Glutamatergic neuron (in vitro differentiated cells): ENCODE data around the gene ETV2. TPM values are rescaled to one million over a fixed set of nuclear protein-coding genes. Genes with fewer than 3 reads are reported as not detected.

Experiments
- DNase-seq: peaks from one replicate; pipeline ENCODE4 v3.0.0; 2022
- H3K27ac Mint-ChIP-seq: one replicate; pipeline ENCODE4 v1.8.0; 2020; ENCODE audit warnings: mild to moderate bottlenecking, mixed read lengths, inconsistent platforms; ENCODE audit not compliant: unreplicated experiment
- H3K27me3 Mint-ChIP-seq: one replicate; pipeline ENCODE4 v1.8.0; 2020; ENCODE audit warnings: mild to moderate bottlenecking, moderate library complexity, mixed read lengths, inconsistent platforms; ENCODE audit not compliant: unreplicated experiment
- H3K36me3 Mint-ChIP-seq: one replicate; pipeline ENCODE4 v1.8.0; 2020; ENCODE audit warnings: mild to moderate bottlenecking, mixed read lengths, inconsistent platforms; ENCODE audit not compliant: unreplicated experiment
- H3K4me1 Mint-ChIP-seq: one replicate; pipeline ENCODE4 v1.8.0; 2020; ENCODE audit warnings: mild to moderate bottlenecking, low read depth, mixed read lengths, inconsistent platforms; ENCODE audit not compliant: unreplicated experiment
- H3K4me3 Mint-ChIP-seq: one replicate; pipeline ENCODE4 v1.8.0; 2020; ENCODE audit warnings: mild to moderate bottlenecking, mixed read lengths, inconsistent platforms; ENCODE audit not compliant: unreplicated experiment
- H3K9me3 Mint-ChIP-seq: one replicate; pipeline ENCODE4 v1.8.0; 2020; ENCODE audit warnings: mild to moderate bottlenecking, moderate library complexity, mixed read lengths, inconsistent platforms; ENCODE audit not compliant: unreplicated experiment
- total RNA-seq: library from RNA; stranded (reverse); fragmentation: NEBNext Ultra II Directional; extraction: Animal tissue kit (Norgen Biotek cat#: 25700); gene quantifications from one replicate; pipeline ENCODE4 v1.2.1, GENCODE V29; 2021; ENCODE audit not compliant: unreplicated experiment
- TF ChIP-seq, protein P1 (sequence below): fragments of 200-600 bp; sonication (generic); IDR thresholded peaks from one replicate; pipeline ENCODE4 v1.5.0; 2021; ENCODE audit not compliant: partially characterized antibody, unreplicated experiment

ETV2 gene
- total RNA-seq, 1 donor from 2014 or later: 1.3 TPM

DNA sequence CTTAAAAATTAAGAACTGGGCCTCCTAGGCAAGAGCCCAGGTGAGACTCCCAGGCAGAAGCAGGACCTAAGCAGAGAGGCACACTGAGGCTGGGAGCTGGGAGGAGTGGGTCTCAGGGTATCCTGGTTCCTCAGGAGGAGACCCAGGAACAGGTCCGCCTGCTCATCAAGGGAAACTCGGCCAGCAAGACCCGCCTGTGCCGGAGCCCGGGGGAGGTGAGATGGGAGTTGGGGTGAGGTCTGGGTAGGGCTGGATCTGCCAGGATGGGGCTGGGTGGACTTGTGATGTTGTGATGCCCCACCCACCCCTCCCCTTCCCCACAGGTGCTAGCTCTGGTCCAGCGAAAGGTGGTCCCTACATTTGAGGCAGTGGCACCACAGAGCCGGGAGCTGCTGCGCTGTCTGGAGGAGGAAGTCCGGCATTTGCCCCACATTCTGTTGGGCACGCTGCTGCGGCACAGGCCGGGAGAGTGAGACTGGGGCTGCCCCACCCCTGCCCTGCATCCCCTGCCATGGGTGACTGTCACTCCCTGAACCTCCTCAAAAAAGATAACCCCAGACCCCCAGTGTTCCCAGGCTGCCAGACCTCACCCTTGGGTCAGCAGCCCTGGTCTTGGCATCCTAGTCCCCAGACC is 22.1 kb upstream of the ETV2 start:
- Mint-ChIP-seq H3K4me3 (no peak overlapping the region), H3K27me3 (peaks cover 9% of the 10 kb centered on the region), H3K9me3 (peaks cover 5% of the 10 kb centered on the region), H3K36me3 (no peaks in the 10 kb centered on the region), H3K4me1 (no peaks in the 10 kb centered on the region), H3K27ac (no peak overlapping the region)
- no peak for DNase-seq
- TF ChIP-seq, protein P1, sequence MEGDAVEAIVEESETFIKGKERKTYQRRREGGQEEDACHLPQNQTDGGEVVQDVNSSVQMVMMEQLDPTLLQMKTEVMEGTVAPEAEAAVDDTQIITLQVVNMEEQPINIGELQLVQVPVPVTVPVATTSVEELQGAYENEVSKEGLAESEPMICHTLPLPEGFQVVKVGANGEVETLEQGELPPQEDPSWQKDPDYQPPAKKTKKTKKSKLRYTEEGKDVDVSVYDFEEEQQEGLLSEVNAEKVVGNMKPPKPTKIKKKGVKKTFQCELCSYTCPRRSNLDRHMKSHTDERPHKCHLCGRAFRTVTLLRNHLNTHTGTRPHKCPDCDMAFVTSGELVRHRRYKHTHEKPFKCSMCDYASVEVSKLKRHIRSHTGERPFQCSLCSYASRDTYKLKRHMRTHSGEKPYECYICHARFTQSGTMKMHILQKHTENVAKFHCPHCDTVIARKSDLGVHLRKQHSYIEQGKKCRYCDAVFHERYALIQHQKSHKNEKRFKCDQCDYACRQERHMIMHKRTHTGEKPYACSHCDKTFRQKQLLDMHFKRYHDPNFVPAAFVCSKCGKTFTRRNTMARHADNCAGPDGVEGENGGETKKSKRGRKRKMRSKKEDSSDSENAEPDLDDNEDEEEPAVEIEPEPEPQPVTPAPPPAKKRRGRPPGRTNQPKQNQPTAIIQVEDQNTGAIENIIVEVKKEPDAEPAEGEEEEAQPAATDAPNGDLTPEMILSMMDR: no peak

DNA sequence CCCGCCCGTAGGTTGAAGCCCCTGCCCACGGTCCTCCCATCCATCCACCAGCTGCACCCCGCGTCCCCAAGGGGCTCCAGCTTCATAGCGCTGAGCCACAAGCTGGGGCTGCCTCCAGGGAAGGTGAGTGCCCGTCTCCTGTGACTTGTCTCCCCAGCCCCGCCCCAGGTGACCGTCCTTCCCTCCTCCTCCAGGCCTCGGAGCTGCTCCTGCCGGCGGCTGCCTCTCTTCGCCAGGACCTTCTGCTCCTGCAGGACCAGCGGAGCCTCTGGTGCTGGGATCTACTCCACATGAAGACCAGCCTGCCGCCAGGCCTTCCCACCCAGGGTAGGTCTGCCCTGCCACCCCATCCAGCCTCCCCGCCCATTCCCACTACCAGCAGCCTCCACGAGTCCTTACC is 21.5 kb upstream of the ETV2 start:
- TF ChIP-seq, protein P1: no peak
- Mint-ChIP-seq H3K4me1 (no peaks in the 10 kb centered on the region), H3K27ac (no peak overlapping the region), H3K9me3 (peaks cover 6% of the 10 kb centered on the region), H3K4me3 (no peak overlapping the region), H3K36me3 (no peaks in the 10 kb centered on the region), H3K27me3 (peaks cover 9% of the 10 kb centered on the region)
- DNase-seq: no peak

DNA sequence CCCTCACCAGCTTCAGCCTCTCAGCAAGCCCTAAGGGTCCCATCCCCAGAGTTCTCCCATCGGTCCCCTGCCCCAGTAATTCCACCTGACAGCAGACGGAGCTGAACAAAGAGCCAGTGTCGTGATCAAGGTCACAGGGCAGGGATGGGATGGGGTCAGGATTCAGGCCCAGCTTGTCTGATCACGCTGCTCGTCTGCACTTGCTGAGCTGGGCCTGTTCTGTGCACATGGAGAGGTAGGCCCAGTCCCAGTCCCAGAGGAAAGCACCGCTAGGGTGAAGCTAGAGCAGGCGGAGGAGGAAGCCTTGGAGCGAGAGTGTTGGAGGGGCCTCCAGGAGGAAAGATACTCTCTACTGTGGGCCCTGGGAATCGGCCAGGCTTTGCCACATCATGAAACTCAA is 19.8 kb upstream of the ETV2 start:
- peaks cover 6% of the 10 kb centered on the region for H3K9me3 Mint-ChIP-seq
- no peak for DNase-seq
- H3K27me3 Mint-ChIP-seq: peaks cover 9% of the 10 kb centered on the region
- H3K36me3 Mint-ChIP-seq: no peaks in the 10 kb centered on the region
- H3K4me1 Mint-ChIP-seq: no peaks in the 10 kb centered on the region
- TF ChIP-seq, protein P1: no peak
- H3K27ac Mint-ChIP-seq: no peak overlapping the region
- peak overlapping the region; percentile 16 for H3K4me3 Mint-ChIP-seq

DNA sequence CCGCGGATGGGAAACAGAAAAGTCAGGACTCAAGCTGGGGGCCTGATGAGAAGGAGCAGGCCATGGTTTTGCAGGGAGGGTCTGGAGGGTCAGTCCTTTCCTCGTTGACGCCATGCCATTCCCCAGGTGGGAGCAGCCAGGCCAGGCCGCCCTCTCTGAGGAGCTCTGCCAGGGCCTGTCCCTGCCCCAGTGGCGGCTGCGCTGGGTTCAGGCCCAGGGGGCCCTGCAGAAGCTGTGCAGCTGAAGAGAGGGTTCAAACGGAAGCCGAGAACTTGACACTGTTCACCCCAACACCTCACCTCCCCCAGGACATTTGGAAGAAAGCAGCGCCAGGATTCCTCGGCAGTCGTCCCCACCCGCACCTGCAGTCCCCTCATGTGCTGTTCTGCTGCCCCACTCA is 18.8 kb upstream of the ETV2 start:
- H3K9me3 Mint-ChIP-seq: peaks cover 6% of the 10 kb centered on the region
- no peak for DNase-seq
- no peak overlapping the region for H3K4me3 Mint-ChIP-seq
- TF ChIP-seq, protein P1: no peak
- peaks cover 9% of the 10 kb centered on the region for H3K27me3 Mint-ChIP-seq
- no peaks in the 10 kb centered on the region for H3K4me1 Mint-ChIP-seq
- no peak overlapping the region for H3K27ac Mint-ChIP-seq
- H3K36me3 Mint-ChIP-seq: no peaks in the 10 kb centered on the region

DNA sequence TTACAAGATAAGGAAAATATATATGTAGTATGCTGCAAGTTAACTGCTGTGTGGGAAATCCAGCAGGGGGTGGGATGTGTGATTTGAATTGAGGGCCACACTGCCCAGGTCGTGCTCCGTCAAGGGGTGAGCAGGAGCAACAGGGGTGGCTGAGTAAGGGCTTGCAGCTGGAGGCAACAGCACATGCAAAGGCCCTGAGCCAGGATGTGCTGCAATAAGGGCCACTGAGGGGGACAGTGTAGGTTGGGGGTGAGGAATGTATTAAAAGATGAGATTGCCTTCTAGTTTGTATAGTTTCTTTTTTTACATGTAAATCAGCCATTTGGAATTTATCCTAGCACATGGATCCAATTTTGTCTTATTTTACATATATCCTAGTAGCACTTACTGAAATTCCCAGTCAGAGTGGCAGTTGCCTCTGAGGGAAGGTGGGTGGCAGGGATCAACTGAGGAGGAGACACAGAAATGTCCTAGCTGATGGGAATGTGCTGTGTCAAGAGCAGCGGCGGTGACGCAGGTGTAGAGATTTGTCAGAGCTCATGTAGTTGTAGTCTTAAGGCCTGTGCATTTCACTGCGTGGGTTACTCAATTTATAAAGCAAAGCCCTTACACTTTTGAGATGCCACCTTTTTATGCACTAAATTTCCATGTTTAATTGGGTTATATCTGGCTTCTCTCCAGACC is 18.1 kb upstream of the ETV2 start:
- H3K4me3 Mint-ChIP-seq: no peak overlapping the region

More for the DNA sequence above, 18.1 kb upstream of the ETV2 start:
- Mint-ChIP-seq H3K4me1 (no peaks in the 10 kb centered on the region), H3K9me3 (peaks cover 8% of the 10 kb centered on the region), H3K27me3 (peaks cover 9% of the 10 kb centered on the region), H3K36me3 (no peaks in the 10 kb centered on the region), H3K27ac (peak overlapping the region; percentile 40)
- no peak for DNase-seq
- TF ChIP-seq, protein P1: no peak
